ENCODE data around the gene DUOX1.

GRCh38 chr15:45140557-45141250, 10.9 kb downstream of the DUOX1 start:
- TF ChIP-seq CTCF (IDR thresholded peaks at IDR 0.05) (no peak), POLR2A (IDR thresholded peaks at IDR 0.05) (no peak)

All from adrenal gland (tissue), 5 donors.